Mucosa of gallbladder (tissue), 1 donor: Measurements from ENCODE around the gene NT5M. TPM values are rescaled to one million over a fixed set of nuclear protein-coding genes. Genes with fewer than 3 reads are reported as not detected.
A peak's percentile ranks its signal among the peaks of the same experiment; 100 is the strongest.

Source experiments
- DNase-seq: peaks from one replicate; pipeline ENCODE4 v3.0.0-alpha.2; 2020; ENCODE audit warnings: low spot score
- total RNA-seq: library from RNA; stranded (reverse); gene quantifications from one replicate; pipeline ENCODE4 v1.2.1, GENCODE V29; 2021
- donor health status: DM: no; HTN: no; CAD: no.

Gene NT5M
- total RNA-seq, 1 donor from 2014 or later, result 3.2 TPM

GRCh38 chr17:17355426-17355825 is 52.3 kb downstream of the NT5M start:
- DNase-seq, result no peak

GRCh38 chr17:17356149-17356930 is 53.2 kb downstream of the NT5M start:
- DNase-seq, result peak; percentile 84

GRCh38 chr17:17356931-17357270 is 53.7 kb downstream of the NT5M start:
- no peak for DNase-seq

- DNase-seq, result no peak
Measured at GRCh38 chr17:17358060-17358751, 55.0 kb downstream of the NT5M start.

GRCh38 chr17:17358866-17359265 is 55.7 kb downstream of the NT5M start:
- no peak for DNase-seq

- no peak for DNase-seq
Measured at GRCh38 chr17:17359271-17359670, 56.1 kb downstream of the NT5M start.

GRCh38 chr17:17360087-17360730 is 57.0 kb downstream of the NT5M start:
- DNase-seq, result no peak

GRCh38 chr17:17361543-17361866 is 58.3 kb downstream of the NT5M start:
- DNase-seq, result no peak

GRCh38 chr17:17361867-17362539 is 58.8 kb downstream of the NT5M start:
- no peak for DNase-seq

- DNase-seq, result no peak
Measured at GRCh38 chr17:17362540-17362930, 59.4 kb downstream of the NT5M start.

GRCh38 chr17:17363638-17364337 is 60.6 kb downstream of the NT5M start:
- DNase-seq, result no peak

GRCh38 chr17:17364338-17364667 is 61.1 kb downstream of the NT5M start:
- no peak for DNase-seq

GRCh38 chr17:17365476-17366110 is 62.4 kb downstream of the NT5M start:
- DNase-seq, result no peak

- DNase-seq, result no peak
Measured at GRCh38 chr17:17366235-17366634, 63.1 kb downstream of the NT5M start.

- DNase-seq, result no peak
Measured at GRCh38 chr17:17366941-17367875, 64.0 kb downstream of the NT5M start.

GRCh38 chr17:17367931-17368330 is 64.8 kb downstream of the NT5M start:
- DNase-seq, result no peak

- no peak for DNase-seq
Measured at GRCh38 chr17:17370711-17371110, 67.5 kb downstream of the NT5M start.

- no peak for DNase-seq
Measured at GRCh38 chr17:17372856-17373520, 69.8 kb downstream of the NT5M start.

GRCh38 chr17:17375841-17376240 is 72.7 kb downstream of the NT5M start:
- no peak for DNase-seq

GRCh38 chr17:17376362-17376761 is 73.2 kb downstream of the NT5M start:
- peak; percentile 31 for DNase-seq
